Measurements from ENCODE around the gene PATJ.
"Not testable (repeated sequence)": the region's sequence is repeated elsewhere in the genome, so short reads cannot be mapped to it uniquely, and the experiment has no call there.

Gene PATJ

GRCh38 chr1:61741711-61742619, at the start of gene PATJ:
TSS of gene PATJ (plus strand) at chr1:61742480. CDS start at chr1:61762893, 20,413 bp downstream.
- DNase-seq, result no peak

GRCh38 chr1:61699911-61700851, 42.1 kb upstream of the PATJ start:
- DNase-seq, result no peak

- DNase-seq, result no peak
These were observed 33.0 kb upstream of the PATJ start for GRCh38 chr1:61708953-61709907.

GRCh38 chr1:61709908-61710289, 32.4 kb upstream of the PATJ start:
- no peak for DNase-seq

GRCh38 chr1:61711257-61711656, 31.0 kb upstream of the PATJ start:
- not testable (repeated sequence) for DNase-seq

- no peak for DNase-seq
These were observed 30.3 kb upstream of the PATJ start for GRCh38 chr1:61711969-61712368.

GRCh38 chr1:61718996-61719663, 23.1 kb upstream of the PATJ start:
- not testable (repeated sequence) for DNase-seq

GRCh38 chr1:61724506-61724812, 17.8 kb upstream of the PATJ start:
- DNase-seq, result no peak

GRCh38 chr1:61724813-61725694, 17.2 kb upstream of the PATJ start, which contains the start of gene TM2D1:
TSS of gene TM2D1 (minus strand) at chr1:61725141. CDS start at chr1:61725120, 21 bp downstream.
- peak; percentile 66 to 86 for DNase-seq

GRCh38 chr1:61727544-61727943, 14.7 kb upstream of the PATJ start:
- no peak for DNase-seq

- DNase-seq, result not testable (repeated sequence)
These were observed 11.6 kb upstream of the PATJ start for GRCh38 chr1:61730679-61731078.

- no peak for DNase-seq
These were observed 9.6 kb upstream of the PATJ start for GRCh38 chr1:61732726-61733125.

GRCh38 chr1:61740751-61741700, 1.3 kb upstream of the PATJ start:
- no peak for DNase-seq

- peak in 1 of 2 experiments; percentile 26 for DNase-seq
These were observed 545 bp downstream of the PATJ start for GRCh38 chr1:61742620-61743430.

GRCh38 chr1:61743431-61743705, 1.1 kb downstream of the PATJ start:
- DNase-seq, result no peak

- DNase-seq, result no peak
These were observed 1.7 kb downstream of the PATJ start for GRCh38 chr1:61743716-61744580.

- DNase-seq, result no peak
These were observed 4.5 kb downstream of the PATJ start for GRCh38 chr1:61746813-61747212.

- no peak for DNase-seq
These were observed 6.3 kb downstream of the PATJ start for GRCh38 chr1:61748566-61748965.
